ENCODE measurements around the gene KCTD5. TPM values are rescaled to one million over a fixed set of nuclear protein-coding genes. Genes with fewer than 3 reads are reported as not detected.

Gene KCTD5
- polyA plus RNA-seq, 1 donor (not counting 4 experiments of a cell fraction or from before 2014, with no cell fraction given), result 29.0 TPM

GRCh38 chr16:2704983-2705275, 22.6 kb downstream of the KCTD5 start:
- TF ChIP-seq CTCF (optimal IDR thresholded peaks at IDR 0.05 in 1 of 3, IDR thresholded peaks at IDR 0.05 in 1 of 3, conservative IDR thresholded peaks at IDR 0.05 in 1 of 3; ENCODE audit: extremely low read depth in 1 of 3, insufficient read depth in 2 of 3, low read length in 3 of 3) (no peak), EZH2 (IDR thresholded peaks at IDR 0.05; ENCODE audit: low read length) (no peak)
- no peaks in the 10 kb centered on the region for H3K79me2 ChIP-seq (ENCODE audit: control insufficient read depth, insufficient read depth, low read length)
- no peak overlapping the region for H3K4me3 ChIP-seq (ENCODE audit: control insufficient read depth in 2 of 3, extremely low read depth in 1 of 3, insufficient read depth in 2 of 3, low read depth in 1 of 3, low read length in 3 of 3)
- no peaks in the 10 kb centered on the region for H4K20me1 ChIP-seq (ENCODE audit: control insufficient read depth, extremely low read depth, insufficient read depth, low read length)
- H3K9ac ChIP-seq (ENCODE audit: control insufficient read depth, extremely low read depth, insufficient read depth, low read length), result no peak overlapping the region
- peaks cover 16 to 50% of the 10 kb centered on the region in 2 experiments for H3K36me3 ChIP-seq (ENCODE audit: control insufficient read depth in 2 of 2, extremely low read depth in 1 of 2, insufficient read depth in 2 of 2, low read length in 2 of 2)
- no peak for DNase-seq (ENCODE audit: low read depth, low spot score)
- no peaks in the 10 kb centered on the region for H3K9me3 ChIP-seq (ENCODE audit: control insufficient read depth, low read depth, low read length)
- no peak overlapping the region for H3K4me2 ChIP-seq (ENCODE audit: control insufficient read depth, extremely low read depth, insufficient read depth, low read depth, low read length)
- H3K27me3 ChIP-seq (ENCODE audit: control insufficient read depth, extremely low read depth, insufficient read depth, low read length), result no peaks in the 10 kb centered on the region
- no peaks in the 10 kb centered on the region for H3K4me1 ChIP-seq (ENCODE audit: control insufficient read depth, extremely low read depth, insufficient read depth, low read length)
- no peaks in the 10 kb centered on the region for H3K9me1 ChIP-seq (ENCODE audit: control insufficient read depth, extremely low read depth, insufficient read depth, low read length)
- H3K27ac ChIP-seq (ENCODE audit: control insufficient read depth, insufficient read depth, low read length), result no peak overlapping the region
- FAIRE-seq, result no peak
- no peak overlapping the region for H2AFZ ChIP-seq (ENCODE audit: control insufficient read depth, low read length)
- dilution Hi-C loops (cut with MboI; ENCODE audit: extremely low pct_ligation_motif_present, low sequenced_read_pairs), result no loop called here

DNA sequence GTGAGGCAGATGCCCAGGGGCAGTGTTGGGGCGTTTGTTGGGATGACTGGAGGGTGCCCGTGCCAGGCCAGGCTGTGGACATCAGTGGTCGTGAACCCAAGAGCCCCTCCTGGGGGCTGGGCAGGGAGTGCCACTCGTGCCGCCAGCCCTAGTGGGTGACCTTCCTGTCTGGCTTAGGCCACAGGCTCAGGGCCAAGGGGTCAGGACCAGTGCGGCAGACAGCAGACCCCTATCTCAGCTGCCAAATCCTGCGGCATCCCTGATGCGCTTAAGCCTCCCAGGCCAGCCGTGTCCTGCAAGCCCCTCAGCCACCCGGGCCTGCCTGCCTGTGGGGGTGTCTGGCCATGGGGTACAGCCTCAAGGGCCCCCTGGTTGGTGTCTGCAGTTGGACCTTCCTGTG, 23.0 kb downstream of the KCTD5 start:
- H3K4me3 ChIP-seq (ENCODE audit: control insufficient read depth in 2 of 3, extremely low read depth in 1 of 3, insufficient read depth in 2 of 3, low read depth in 1 of 3, low read length in 3 of 3), result no peak overlapping the region
- H3K9me3 ChIP-seq (ENCODE audit: control insufficient read depth, low read depth, low read length), result no peaks in the 10 kb centered on the region
- no peak for TF ChIP-seq CTCF (optimal IDR thresholded peaks at IDR 0.05 in 1 of 3, IDR thresholded peaks at IDR 0.05 in 1 of 3, conservative IDR thresholded peaks at IDR 0.05 in 1 of 3; ENCODE audit: extremely low read depth in 1 of 3, insufficient read depth in 2 of 3, low read length in 3 of 3)
- TF ChIP-seq EZH2 (IDR thresholded peaks at IDR 0.05; ENCODE audit: low read length), result no peak
- dilution Hi-C loops (cut with MboI; ENCODE audit: extremely low pct_ligation_motif_present, low sequenced_read_pairs), result no loop called here
- no peaks in the 10 kb centered on the region for H3K27me3 ChIP-seq (ENCODE audit: control insufficient read depth, extremely low read depth, insufficient read depth, low read length)
- H2AFZ ChIP-seq (ENCODE audit: control insufficient read depth, low read length), result no peak overlapping the region
- peaks cover 14 to 49% of the 10 kb centered on the region in 2 experiments for H3K36me3 ChIP-seq (ENCODE audit: control insufficient read depth in 2 of 2, extremely low read depth in 1 of 2, insufficient read depth in 2 of 2, low read length in 2 of 2)
- no peak overlapping the region for H3K9ac ChIP-seq (ENCODE audit: control insufficient read depth, extremely low read depth, insufficient read depth, low read length)
- H3K79me2 ChIP-seq (ENCODE audit: control insufficient read depth, insufficient read depth, low read length), result no peaks in the 10 kb centered on the region
- H3K9me1 ChIP-seq (ENCODE audit: control insufficient read depth, extremely low read depth, insufficient read depth, low read length), result no peaks in the 10 kb centered on the region
- no peak overlapping the region for H3K4me2 ChIP-seq (ENCODE audit: control insufficient read depth, extremely low read depth, insufficient read depth, low read depth, low read length)
- no peaks in the 10 kb centered on the region for H3K4me1 ChIP-seq (ENCODE audit: control insufficient read depth, extremely low read depth, insufficient read depth, low read length)
- DNase-seq (ENCODE audit: low read depth, low spot score), result no peak
- H4K20me1 ChIP-seq (ENCODE audit: control insufficient read depth, extremely low read depth, insufficient read depth, low read length), result no peaks in the 10 kb centered on the region
- H3K27ac ChIP-seq (ENCODE audit: control insufficient read depth, insufficient read depth, low read length), result no peak overlapping the region
- FAIRE-seq, result no peak

Measured in keratinocyte (primary cell).